Stomach (tissue), 9 donors: Measurements from ENCODE around the gene SPTBN2. TPM values are rescaled to one million over a fixed set of nuclear protein-coding genes. Genes with fewer than 3 reads are reported as not detected.
A peak's percentile ranks its signal among the peaks of the same experiment; 100 is the strongest.

ENCODE experiments used
- DNase-seq, 2 donors: peaks; one replicate each; pipeline versions ENCODE4 v3.0.0 to v3.0.0-alpha.2; 2013 to 2019
- H3K27ac ChIP-seq, 5 donors: fragments of 200-600 bp in 4 of 5; sonication (generic) in 4 of 5; one replicate each; pipeline ENCODE4 v1.5.1; 2013 to 2019; ENCODE audit warnings: mild to moderate bottlenecking in 1 of 5, moderate library complexity in 1 of 5
- H3K27me3 ChIP-seq, 3 donors: fragments of 200-600 bp; sonication (generic); one replicate each; pipeline ENCODE4 v1.5.1; 2017 to 2019; ENCODE audit warnings: mixed run types in 1 of 3
- H3K36me3 ChIP-seq, 4 donors: fragments of 200-600 bp; sonication (generic); 1 replicate in 3 of 4; 2 replicates in 1 of 4; pipeline ENCODE4 v1.5.1; 2016 to 2019
- H3K4me1 ChIP-seq, 4 donors: fragments of 200-600 bp; sonication (generic); one replicate each; pipeline ENCODE4 v1.5.1; 2016 to 2019
- H3K4me3 ChIP-seq, 4 donors: fragments of 200-600 bp; sonication (generic) in 3 of 4; one replicate each; pipeline ENCODE4 v1.5.1; 2016 to 2019; ENCODE audit warnings: mild to moderate bottlenecking in 1 of 4
- H3K9me3 ChIP-seq, 4 donors: fragments of 200-600 bp; sonication (generic); one replicate each; pipeline ENCODE4 v1.5.1; 2016 to 2019
- EP300 ChIP-seq: sonication (generic); formaldehyde crosslinking; IDR thresholded peaks from one replicate; pipeline ENCODE4 v1.6.1; 2017; ENCODE audit warnings: antibody characterized with exemption
- POLR2A ChIP-seq, 4 donors: fragments of 450-650 bp; IDR thresholded peaks; one replicate each; pipeline ENCODE4 v1.6.1; 2016; ENCODE audit warnings: antibody characterized with exemption in 4 of 4, control low read depth in 2 of 4, mild to moderate bottlenecking in 1 of 4, moderate library complexity in 1 of 4
- POLR2AphosphoS5 ChIP-seq, 3 donors: sonication (generic); formaldehyde crosslinking; IDR thresholded peaks; one replicate each; pipeline ENCODE4 v1.6.1; 2016; ENCODE audit warnings: antibody characterized with exemption in 3 of 3
- WGBS, 5 donors: extraction: QIAGEN DNeasy Blood & Tissue Kit in 3 of 5; methylation state at CpG; one replicate each; pipeline versions ENCODE4 v1.1.5 to v1.1.7; 2013 to 2018; 5-methylcytosine and 5-hydroxymethylcytosine counted together
- intact Hi-C: fragments of 100-400 bp; cut with DNase I; formaldehyde crosslinking; loops from one replicate; pipeline ENCODE4 v1.15.1; 2023; ENCODE audit warnings: low total_unique reads
- polyA plus RNA-seq, 3 donors: library from polyadenylated mRNA; stranded (reverse); fragments of 200-250 nt; gene quantifications; one replicate each; pipeline ENCODE4 v1.2.3, GENCODE V29; 2013
- total RNA-seq, 5 donors: library from RNA; depleted of rRNA; stranded (reverse); fragments of >200 nt; gene quantifications; one replicate each; pipeline versions ENCODE4 v1.1.0 to v1.2.3, GENCODE V29; 2014 to 2016
- TF ChIP-seq, protein P1 (sequence below), 7 experiments: fragments of 450-650 bp in 4 of 7; fragments of 200-600 bp in 3 of 7; sonication (generic) in 3 of 7; IDR thresholded peaks; one replicate each; pipeline ENCODE4 v1.5.1; 2016 to 2019; ENCODE audit warnings: antibody characterized with exemption in 7 of 7, control low read depth in 2 of 7, mild to moderate bottlenecking in 1 of 7
- donor health status: healthy with polysubstance abuse.
- donor health status: Bipolar disorder and iron deficiency.
- donor health status: healthy.

The SPTBN2 gene
- total and polyA plus RNA-seq, 8 donors: 2.4 to 134 (median 10.4) TPM

DNA sequence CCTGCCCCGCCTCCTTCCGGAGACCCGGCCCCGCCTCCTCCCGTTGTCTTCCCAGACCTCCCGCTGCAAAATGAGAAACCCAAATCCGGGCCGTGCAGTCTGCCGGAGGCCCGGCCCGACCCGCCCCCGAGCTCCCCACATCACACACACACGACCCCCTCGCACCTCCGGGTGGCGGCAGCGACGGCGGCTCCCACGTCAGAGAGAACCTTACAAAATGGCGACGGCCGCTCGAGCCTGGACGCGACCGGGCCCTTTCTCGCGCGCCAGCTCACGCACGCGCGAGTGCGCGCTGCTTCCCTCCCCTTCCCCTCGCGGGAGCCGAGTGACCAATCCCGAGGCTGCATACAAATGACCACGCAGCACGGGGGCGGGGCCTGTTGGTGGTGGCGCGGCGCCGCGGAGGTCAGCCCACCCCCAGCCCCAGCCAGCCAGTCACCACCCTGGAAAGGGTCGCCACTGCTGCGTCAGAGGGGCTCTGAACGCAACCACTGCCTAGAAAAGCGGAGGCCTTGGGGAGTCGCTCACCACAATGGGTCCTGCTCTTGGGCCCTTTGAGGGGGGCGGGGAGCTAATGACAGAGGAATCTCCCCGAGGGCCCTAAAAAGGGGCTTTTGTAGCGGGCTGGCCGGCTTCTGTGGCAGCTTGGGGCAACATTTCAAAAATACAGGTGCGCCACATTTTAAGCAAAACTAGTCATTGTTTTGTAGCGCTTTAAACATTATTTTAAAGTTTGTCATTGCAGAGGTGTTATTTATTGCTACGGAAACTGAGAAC is 51.2 kb downstream of the SPTBN2 start, which contains the start of gene RBM4B:
Gene RBM4B, minus strand, starts transcription at position 289 of the 777 bp plus-strand sequence. CDS start 808 bp downstream, outside the sequence.
- intact Hi-C loops: loop anchor here (2.0 kb wide), 1 partner anchor 99 kb away; no protein-coding TSS in a partner anchor
- Histone ChIP-seq H3K9me3 (no peaks in the 10 kb centered on the region), H3K27me3 (no peaks in the 10 kb centered on the region), H3K4me3 (peak within 1 kb of the TSS; percentile 63 to 76 (median 70)), H3K27ac (peak within 1 kb of the TSS; percentile 95 to 97 (median 96)), H3K4me1 (peaks cover 17 to 54% (median 38%) of the 10 kb centered on the region in 4 donors), H3K36me3 (no peaks in the 10 kb centered on the region)
- 0 to 1% (median 0%) methylated on average over 28 to 61 of the region's 61 CpGs for WGBS, 5 donors
- TF ChIP-seq EP300 (no peak), POLR2AphosphoS5 (IDR thresholded peaks at IDR 0.05) (peak in 2 of 3 donors; percentile 84 to 93), POLR2A (IDR thresholded peaks at IDR 0.05) (peak in 2 of 4 donors; percentile 9 to 32)
- peak; percentile 98 to 99 for DNase-seq

DNA sequence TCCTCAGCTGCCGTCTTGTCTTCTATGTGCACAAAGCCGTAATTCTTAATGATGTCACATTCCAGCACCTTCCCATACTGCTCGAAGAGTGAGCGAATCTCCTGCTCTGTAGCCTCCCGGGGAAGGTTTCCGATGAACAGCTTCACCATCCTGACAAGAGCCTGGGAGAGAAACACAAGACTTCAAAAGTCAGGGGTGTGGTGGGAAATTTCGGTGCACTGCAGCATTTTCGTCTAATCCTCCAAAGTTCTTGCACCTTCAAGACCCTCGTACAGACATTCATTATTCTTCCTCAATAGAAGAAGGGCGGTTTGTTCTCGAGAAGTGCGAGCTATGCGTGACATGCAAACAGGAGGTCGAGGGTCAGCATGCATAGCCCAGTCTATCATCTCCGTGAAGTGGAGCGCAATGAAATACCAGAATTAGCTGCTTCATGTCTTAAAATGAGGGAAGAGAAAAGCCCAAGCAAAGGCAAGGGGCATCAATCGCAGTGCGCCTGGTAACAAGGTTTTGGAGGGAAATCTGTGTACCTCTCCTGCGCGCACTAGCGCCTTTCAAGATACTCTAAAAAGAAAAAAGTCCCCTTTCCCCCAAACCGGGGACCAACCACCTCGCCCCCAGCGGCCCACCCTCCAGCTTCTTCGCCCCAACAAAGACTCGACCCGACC is 52.0 kb downstream of the SPTBN2 start:
- intact Hi-C loops: no loop called here
- Histone ChIP-seq H3K4me3 (peak overlapping the region; percentile 63 to 76 (median 70)), H3K4me1 (peaks cover 17 to 57% (median 40%) of the 10 kb centered on the region in 4 donors), H3K9me3 (no peaks in the 10 kb centered on the region), H3K27ac (peak overlapping the region; percentile 95 to 97 (median 96)), H3K36me3 (no peaks in the 10 kb centered on the region), H3K27me3 (no peaks in the 10 kb centered on the region)
- 5 to 9% (median 6%) methylated on average over 25 to 27 of the region's 27 CpGs for WGBS, 5 donors
- DNase-seq: no peak
- TF ChIP-seq, protein P1, sequence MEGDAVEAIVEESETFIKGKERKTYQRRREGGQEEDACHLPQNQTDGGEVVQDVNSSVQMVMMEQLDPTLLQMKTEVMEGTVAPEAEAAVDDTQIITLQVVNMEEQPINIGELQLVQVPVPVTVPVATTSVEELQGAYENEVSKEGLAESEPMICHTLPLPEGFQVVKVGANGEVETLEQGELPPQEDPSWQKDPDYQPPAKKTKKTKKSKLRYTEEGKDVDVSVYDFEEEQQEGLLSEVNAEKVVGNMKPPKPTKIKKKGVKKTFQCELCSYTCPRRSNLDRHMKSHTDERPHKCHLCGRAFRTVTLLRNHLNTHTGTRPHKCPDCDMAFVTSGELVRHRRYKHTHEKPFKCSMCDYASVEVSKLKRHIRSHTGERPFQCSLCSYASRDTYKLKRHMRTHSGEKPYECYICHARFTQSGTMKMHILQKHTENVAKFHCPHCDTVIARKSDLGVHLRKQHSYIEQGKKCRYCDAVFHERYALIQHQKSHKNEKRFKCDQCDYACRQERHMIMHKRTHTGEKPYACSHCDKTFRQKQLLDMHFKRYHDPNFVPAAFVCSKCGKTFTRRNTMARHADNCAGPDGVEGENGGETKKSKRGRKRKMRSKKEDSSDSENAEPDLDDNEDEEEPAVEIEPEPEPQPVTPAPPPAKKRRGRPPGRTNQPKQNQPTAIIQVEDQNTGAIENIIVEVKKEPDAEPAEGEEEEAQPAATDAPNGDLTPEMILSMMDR (IDR thresholded peaks at IDR 0.05): no peak
- TF ChIP-seq POLR2AphosphoS5 (IDR thresholded peaks at IDR 0.05) (no peak), POLR2A (IDR thresholded peaks at IDR 0.05) (no peak), EP300 (no peak)

DNA sequence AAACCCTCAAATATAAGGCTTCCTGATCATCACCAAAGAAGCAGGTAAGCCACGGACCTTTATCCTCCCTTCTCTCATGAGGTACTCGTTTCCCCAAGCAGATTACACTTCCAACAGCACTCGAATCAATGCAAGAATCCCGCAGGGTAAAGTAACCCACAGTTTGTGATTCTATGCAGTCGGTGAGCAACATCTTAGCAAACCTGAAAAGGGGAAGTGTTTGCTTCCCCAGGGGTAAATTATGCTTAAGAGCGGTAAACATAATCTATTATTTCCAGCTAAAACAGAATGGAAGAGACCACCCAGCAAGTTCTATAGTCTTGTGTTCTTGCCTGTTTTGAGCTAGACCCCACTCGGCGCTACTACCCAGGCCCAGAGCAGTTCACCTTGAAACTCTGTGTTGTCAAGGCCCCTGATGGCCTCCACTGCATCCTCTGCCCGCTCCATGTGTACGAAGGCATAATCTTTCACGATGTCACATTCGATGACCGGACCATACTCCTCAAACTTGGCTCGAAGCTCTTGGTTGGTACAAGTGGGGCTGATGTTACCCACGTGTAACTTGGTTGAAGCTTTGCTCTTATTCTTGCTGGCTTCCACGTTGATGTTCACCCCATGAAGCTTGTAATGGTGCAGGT is 52.6 kb downstream of the SPTBN2 start:
- no peaks in the 10 kb centered on the region for H3K9me3 ChIP-seq
- 60 to 66% (median 62%) methylated on average over 16 of the region's 16 CpGs for WGBS, 5 donors
- no peak for TF ChIP-seq EP300
- no peak for TF ChIP-seq POLR2AphosphoS5 (IDR thresholded peaks at IDR 0.05)
- no peak for TF ChIP-seq POLR2A (IDR thresholded peaks at IDR 0.05)
- TF ChIP-seq, protein P1 (IDR thresholded peaks at IDR 0.05): no peak
- H3K27me3 ChIP-seq: no peaks in the 10 kb centered on the region
- intact Hi-C loops: no loop called here
- H3K27ac ChIP-seq: no peak overlapping the region
- H3K4me3 ChIP-seq: peak overlapping the region; percentile 63 to 76 (median 70)
- no peaks in the 10 kb centered on the region for H3K36me3 ChIP-seq
- H3K4me1 ChIP-seq: peaks cover 17 to 63% (median 43%) of the 10 kb centered on the region in 4 donors
- DNase-seq: no peak

DNA sequence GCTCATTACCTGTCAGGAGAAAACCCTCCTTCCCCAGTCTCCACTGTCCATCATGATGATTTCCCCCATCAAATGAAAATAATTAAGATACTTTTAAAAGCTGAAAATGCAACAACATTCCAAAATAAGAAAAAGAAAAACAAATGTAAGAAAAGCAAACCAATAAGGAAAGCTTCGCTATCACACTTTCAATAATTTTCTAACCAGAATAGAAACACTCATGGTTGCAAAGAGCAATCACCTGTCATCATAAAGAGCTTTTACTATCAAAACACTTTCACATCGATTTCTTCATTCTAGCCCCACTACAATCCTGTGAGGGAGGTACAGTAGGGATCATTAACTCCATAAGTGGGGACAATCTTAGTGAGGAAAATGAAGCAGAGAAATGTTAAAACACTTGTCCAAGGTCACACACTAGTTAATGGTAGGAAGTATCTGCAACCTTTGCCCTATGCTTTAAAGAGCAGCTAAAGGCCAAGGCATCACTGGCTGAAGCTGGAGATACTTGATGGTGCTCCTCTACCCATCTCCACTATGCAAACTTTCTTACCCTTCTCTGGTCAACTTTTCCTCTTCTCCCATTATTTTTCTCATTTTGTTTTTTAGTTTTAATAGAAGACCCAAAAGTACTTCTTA is 53.9 kb downstream of the SPTBN2 start:
- Histone ChIP-seq H3K27ac (no peak overlapping the region), H3K27me3 (no peaks in the 10 kb centered on the region), H3K36me3 (peaks cover 0 to 6% (median 0%) of the 10 kb centered on the region in 4 donors), H3K9me3 (no peaks in the 10 kb centered on the region), H3K4me3 (peak overlapping the region in 1 of 4 donors; percentile 68), H3K4me1 (peaks cover 17 to 70% (median 48%) of the 10 kb centered on the region in 4 donors)
- TF ChIP-seq POLR2AphosphoS5 (IDR thresholded peaks at IDR 0.05) (no peak), POLR2A (IDR thresholded peaks at IDR 0.05) (no peak), EP300 (no peak)
- TF ChIP-seq, protein P1 (IDR thresholded peaks at IDR 0.05): no peak
- WGBS, 5 donors: 77 to 89% (median 87%) methylated on average over 2 of the region's 2 CpGs
- intact Hi-C loops: no loop called here
- no peak for DNase-seq
